Astrocyte (in vitro differentiated cells and primary cell): ENCODE results near the gene CACNG7.

Experiments used
- CTCF ChIP-seq: IDR thresholded peaks from 2 replicates; pipeline ENCODE4 v1.5.1; 2011; ENCODE audit warnings: low read depth, mild to moderate bottlenecking, inconsistent platforms, low read length, moderate library complexity; ENCODE audit not compliant: insufficient read depth
- EZH2 ChIP-seq: IDR thresholded peaks from 2 replicates; pipeline ENCODE4 v1.6.1; 2012; ENCODE audit warnings: mild to moderate bottlenecking, low read length, inconsistent platforms; ENCODE audit not compliant: insufficient read depth

- no peak for TF ChIP-seq CTCF
- TF ChIP-seq EZH2: no peak
Observed at GRCh38 chr19:53870485-53870844, 38.6 kb upstream of the CACNG7 start.
